Ovary (tissue), 9 donors: ENCODE data around the gene FGD4. TPM values are rescaled to one million over a fixed set of nuclear protein-coding genes. Genes with fewer than 3 reads are reported as not detected.

Experiments
- DNase-seq, 5 donors: peaks; one replicate each; pipeline ENCODE4 v3.0.0-alpha.2; 2019 to 2020
- H3K27ac ChIP-seq, 2 donors: fragments of 200-600 bp; one replicate each; pipeline versions ENCODE4 v1.5.1 to v1.8.0; 2019 to 2022
- H3K27me3 ChIP-seq: fragments of 200-600 bp; one replicate; pipeline ENCODE4 v1.8.0; 2022
- H3K36me3 ChIP-seq: fragments of 200-600 bp; sonication (generic); one replicate; pipeline ENCODE4 v1.5.1; 2019
- H3K4me1 ChIP-seq: one replicate; pipeline ENCODE4 v1.8.1; 2013; ENCODE audit warnings: mild to moderate bottlenecking, moderate library complexity; ENCODE audit not compliant: insufficient read depth
- H3K4me3 ChIP-seq: fragments of 200-600 bp; sonication (generic); one replicate; pipeline ENCODE4 v1.5.1; 2017
- H3K9me3 ChIP-seq, 2 donors: fragments of 200-600 bp in 1 of 2; sonication (generic) in 1 of 2; one replicate each; pipeline versions ENCODE4 v1.5.1 to v1.8.1; 2013 to 2019; ENCODE audit warnings: mild to moderate bottlenecking in 1 of 2, moderate library complexity in 1 of 2
- CTCF ChIP-seq, 3 donors: fragments of 450-650 bp in 2 of 3; fragments of 200-600 bp in 1 of 3; IDR thresholded peaks; one replicate each; pipeline versions ENCODE4 v1.5.1 to v1.8.0; 2016 to 2022; ENCODE audit warnings: antibody characterized with exemption in 3 of 3, mild to moderate bottlenecking in 1 of 3
- EP300 ChIP-seq: sonication (generic); formaldehyde crosslinking; IDR thresholded peaks from one replicate; pipeline ENCODE4 v1.6.1; 2017; ENCODE audit warnings: antibody characterized with exemption
- POLR2A ChIP-seq: fragments of 450-650 bp; IDR thresholded peaks from one replicate; pipeline ENCODE4 v1.6.1; 2017; ENCODE audit warnings: antibody characterized with exemption, mild to moderate bottlenecking, moderate library complexity
- WGBS, 3 donors: extraction: QIAGEN DNeasy Blood & Tissue Kit in 1 of 3; methylation state at CpG; one replicate each; pipeline versions ENCODE4 v1.1.5 to v1.1.7; 2013 to 2017; 5-methylcytosine and 5-hydroxymethylcytosine counted together
- intact Hi-C, 4 donors: fragments of 100-400 bp; cut with DNase I; formaldehyde crosslinking; loops; one replicate each; pipeline versions ENCODE4 v1.11.0 to v1.15.1; 2022 to 2023
- polyA plus RNA-seq, 2 donors: library from polyadenylated mRNA; stranded (reverse); fragments of 200-250 nt in 1 of 2; fragments of 350-450 nt in 1 of 2; fragmentation: Illumina TruSeq in 1 of 2; extraction: RNeasy Lipid Tissue Mini Kit (QIAGEN cat#74804) in 1 of 2; gene quantifications; one replicate each; pipeline ENCODE4 v1.2.3, GENCODE V29; 2013 to 2014
- total RNA-seq, 7 donors: library from RNA; depleted of rRNA in 2 of 7; stranded (reverse); fragments of >200 nt in 2 of 7; fragmentation: NEBNext Ultra II Directional in 3 of 7; extraction: Animal tissue kit (Norgen Biotek cat#: 25700) in 3 of 7; gene quantifications; one replicate each; pipeline versions ENCODE4 v1.1.0 to v1.2.4, GENCODE V29; 2016 to 2023
- donor health status: DM: no; HTN: no; CAD: no; lungs with moderate emphysema.
- donor health status: DM: no; HTN: no; CAD: no.
- donor health status: Bipolar disorder and iron deficiency.
- donor health status: DM: yes; HTN: yes; CAD: no.
- donor health status: DM: no; HTN: no; CAD: no.
- donor health status: DM: yes; HTN: yes; CAD: no.

FGD4 gene
- total and polyA plus RNA-seq, 9 donors, result 14.6 to 85.0 (median 51.6) TPM

- no peaks in the 10 kb centered on the region for H3K36me3 ChIP-seq
- H3K27me3 ChIP-seq, result no peaks in the 10 kb centered on the region
- no peak for TF ChIP-seq EP300
- no peak for TF ChIP-seq CTCF (IDR thresholded peaks at IDR 0.05)
- TF ChIP-seq POLR2A, result no peak
- no peak overlapping the region for H3K27ac ChIP-seq
- intact Hi-C loops, result no loop called here
- H3K9me3 ChIP-seq, result no peaks in the 10 kb centered on the region
- H3K4me3 ChIP-seq, result no peak overlapping the region
- DNase-seq, result no peak
- WGBS, 3 donors, result 94 to 97% (median 95%) methylated on average over 6 of the region's 6 CpGs
- H3K4me1 ChIP-seq, result peaks cover 5% of the 10 kb centered on the region
These were observed 99.7 kb downstream of the FGD4 start for GRCh38 chr12:32499048-32499447.

- TF ChIP-seq POLR2A, result no peak
- no peak for TF ChIP-seq CTCF (IDR thresholded peaks at IDR 0.05)
- TF ChIP-seq EP300, result no peak
- Histone ChIP-seq H3K4me3 (peak overlapping the region; percentile 26), H3K36me3 (no peaks in the 10 kb centered on the region), H3K27me3 (no peaks in the 10 kb centered on the region), H3K4me1 (peaks cover 11% of the 10 kb centered on the region), H3K27ac (peak overlapping the region in 1 of 2 donors; percentile 51), H3K9me3 (no peaks in the 10 kb centered on the region)
- DNase-seq, result peak in 3 of 5 donors; percentile 36 to 67 (median 36)
- intact Hi-C loops, result no loop called here
- WGBS, 3 donors, result 5 to 14% (median 7%) methylated on average over 6 of the region's 6 CpGs
These were observed 102.5 kb downstream of the FGD4 start for GRCh38 chr12:32501835-32502333.

GRCh38 chr12:32502693-32503502, 103.5 kb downstream of the FGD4 start:
- WGBS, 3 donors, result 6 to 10% (median 8%) methylated on average over 3 of the region's 3 CpGs
- H3K4me1 ChIP-seq, result peaks cover 11% of the 10 kb centered on the region
- no peak for TF ChIP-seq CTCF (IDR thresholded peaks at IDR 0.05)
- peak in 1 of 5 donors; percentile 40 for DNase-seq
- no peaks in the 10 kb centered on the region for H3K36me3 ChIP-seq
- no peaks in the 10 kb centered on the region for H3K27me3 ChIP-seq
- peak overlapping the region; percentile 26 for H3K4me3 ChIP-seq
- H3K9me3 ChIP-seq, result no peaks in the 10 kb centered on the region
- peak overlapping the region in 1 of 2 donors; percentile 51 for H3K27ac ChIP-seq
- intact Hi-C loops, result no loop called here

GRCh38 chr12:32503730-32504129, 104.4 kb downstream of the FGD4 start:
- Histone ChIP-seq H3K36me3 (no peaks in the 10 kb centered on the region), H3K4me1 (peaks cover 11% of the 10 kb centered on the region), H3K27ac (no peak overlapping the region), H3K27me3 (no peaks in the 10 kb centered on the region), H3K9me3 (no peaks in the 10 kb centered on the region), H3K4me3 (no peak overlapping the region)
- intact Hi-C loops, result no loop called here
- DNase-seq, result no peak
- TF ChIP-seq CTCF (IDR thresholded peaks at IDR 0.05) (no peak), EP300 (no peak), POLR2A (no peak)
- 88 to 93% (median 89%) methylated on average over 2 of the region's 2 CpGs for WGBS, 3 donors
